Occipital lobe (tissue), 2 donors: ENCODE measurements around the gene UBL4A. TPM values are rescaled to one million over a fixed set of nuclear protein-coding genes. Genes with fewer than 3 reads are reported as not detected.

Experiments
- DNase-seq: peaks from one replicate; lab custom pipeline; 2025; lab: John Stamatoyannopoulos, UW
- total RNA-seq: library from RNA; depleted of rRNA; stranded (reverse); fragments of >200 nt; gene quantifications from one replicate; pipeline ENCODE4 v1.2.3, GENCODE V29; 2014

UBL4A gene
- total RNA-seq, 1 donor from 2014 or later = 33.7 TPM

GRCh38 chrX:154483325-154483724 lies 3.1 kb downstream of the UBL4A start:
- DNase-seq = no peak

- no peak for DNase-seq
Measured at GRCh38 chrX:154482786-154483185, 3.6 kb downstream of the UBL4A start.

GRCh38 chrX:154481911-154482601 lies 4.4 kb downstream of the UBL4A start:
- no peak for DNase-seq

GRCh38 chrX:154481195-154481594 lies 5.2 kb downstream of the UBL4A start:
- no peak for DNase-seq

- DNase-seq = peak; percentile 85
Measured at GRCh38 chrX:154478728-154479622, 7.4 kb downstream of the UBL4A start, which contains the start of gene LAGE3. LAGE3 (minus strand) TSS chrX:154479281; CDS start chrX:154478915, 366 bp downstream.

- no peak for DNase-seq
Measured at GRCh38 chrX:154477891-154478477, 8.4 kb downstream of the UBL4A start.

GRCh38 chrX:154476821-154477220 lies 9.6 kb downstream of the UBL4A start:
- no peak for DNase-seq

GRCh38 chrX:154473683-154474082 lies 12.7 kb downstream of the UBL4A start:
- DNase-seq = no peak

- DNase-seq = no peak
Measured at GRCh38 chrX:154472685-154473632, 13.5 kb downstream of the UBL4A start.

GRCh38 chrX:154471839-154472684 lies 14.4 kb downstream of the UBL4A start:
- DNase-seq = no peak

- no peak for DNase-seq
Measured at GRCh38 chrX:154470914-154471568, 15.4 kb downstream of the UBL4A start.

- no peak for DNase-seq
Measured at GRCh38 chrX:154470434-154470833, 16.0 kb downstream of the UBL4A start.

- no peak for DNase-seq
Measured at GRCh38 chrX:154469880-154470279, 16.5 kb downstream of the UBL4A start.

GRCh38 chrX:154469114-154469513 lies 17.3 kb downstream of the UBL4A start:
- no peak for DNase-seq

- no peak for DNase-seq
Measured at GRCh38 chrX:154468217-154468616, 18.2 kb downstream of the UBL4A start.

GRCh38 chrX:154467556-154467955 lies 18.9 kb downstream of the UBL4A start:
- no peak for DNase-seq

GRCh38 chrX:154466907-154467306 lies 19.5 kb downstream of the UBL4A start:
- DNase-seq = no peak

GRCh38 chrX:154466036-154466435 lies 20.4 kb downstream of the UBL4A start:
- DNase-seq = no peak

- no peak for DNase-seq
Measured at GRCh38 chrX:154465601-154466000, 20.8 kb downstream of the UBL4A start.
